ENCODE data around the gene HOXB9.

The HOXB9 gene

GRCh38 chr17:48583708-48584222 is 42.4 kb downstream of the HOXB9 start:
- no peak for DNase-seq (ENCODE audit: low spot score)

DNA sequence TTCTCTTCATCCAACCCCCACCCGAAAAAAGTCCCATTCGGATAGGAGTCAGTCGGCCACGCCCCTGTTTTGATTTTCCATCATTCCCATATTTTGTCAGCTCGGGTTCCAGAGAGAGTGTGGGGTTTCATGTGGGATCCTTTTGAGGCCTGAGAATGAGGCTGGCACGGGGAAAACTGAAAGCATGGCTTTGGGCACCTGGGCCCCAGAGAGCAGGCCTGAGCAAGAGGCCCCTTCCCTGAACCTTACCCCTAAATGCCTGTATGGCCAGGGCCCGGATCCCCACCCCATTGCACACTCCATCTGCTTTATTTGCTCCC is 43.4 kb downstream of the HOXB9 start:
- no peak for DNase-seq (ENCODE audit: low spot score)

GRCh38 chr17:48579760-48580554 is 46.2 kb downstream of the HOXB9 start:
- DNase-seq (ENCODE audit: low spot score): no peak

GRCh38 chr17:48579471-48579759 is 46.7 kb downstream of the HOXB9 start:
- DNase-seq (ENCODE audit: low spot score): no peak

- no peak for DNase-seq (ENCODE audit: low spot score)
These were observed 47.3 kb downstream of the HOXB9 start for GRCh38 chr17:48578616-48579470.

GRCh38 chr17:48577946-48578615 is 48.1 kb downstream of the HOXB9 start, which contains the start of gene HOXB4:
HOXB4 (minus strand) TSS chr17:48578350; CDS start chr17:48578319, 31 bp downstream.
- no peak for DNase-seq (ENCODE audit: low spot score)

DNA sequence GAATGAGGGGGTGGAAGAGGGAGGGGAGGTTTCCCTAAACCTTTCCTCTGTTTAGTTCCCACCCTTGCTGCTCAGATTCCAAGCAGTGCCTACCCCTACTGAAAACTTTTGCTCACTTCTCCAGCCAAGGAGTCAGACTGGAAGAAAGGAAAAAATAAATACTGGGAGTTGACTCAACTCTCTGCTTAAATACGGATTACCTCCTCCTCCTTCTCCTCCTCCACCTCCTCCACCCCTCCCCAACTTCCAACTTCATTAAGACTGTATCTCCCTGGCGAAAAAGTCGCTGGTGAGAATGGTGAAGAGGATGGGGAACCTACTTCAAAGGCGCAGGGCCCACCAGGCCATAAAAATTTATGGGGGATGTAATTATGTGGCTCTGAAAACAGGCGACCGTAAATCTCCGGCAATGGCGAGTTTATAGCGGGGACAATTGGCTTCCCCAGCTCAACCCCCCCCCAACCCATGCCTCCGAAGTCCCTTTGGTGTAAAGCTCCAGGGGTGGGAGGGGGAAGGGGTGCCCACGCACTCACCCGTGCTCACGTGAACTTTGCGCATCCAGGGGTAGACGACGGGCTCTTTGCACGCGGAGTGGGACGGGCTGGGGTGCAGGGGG is 48.7 kb downstream of the HOXB9 start:
- no peak for DNase-seq (ENCODE audit: low spot score)

- no peak for DNase-seq (ENCODE audit: low spot score)
These were observed 49.5 kb downstream of the HOXB9 start for GRCh38 chr17:48576479-48577309.

- DNase-seq (ENCODE audit: low spot score): no peak
These were observed 50.3 kb downstream of the HOXB9 start for GRCh38 chr17:48575673-48576478.

DNA sequence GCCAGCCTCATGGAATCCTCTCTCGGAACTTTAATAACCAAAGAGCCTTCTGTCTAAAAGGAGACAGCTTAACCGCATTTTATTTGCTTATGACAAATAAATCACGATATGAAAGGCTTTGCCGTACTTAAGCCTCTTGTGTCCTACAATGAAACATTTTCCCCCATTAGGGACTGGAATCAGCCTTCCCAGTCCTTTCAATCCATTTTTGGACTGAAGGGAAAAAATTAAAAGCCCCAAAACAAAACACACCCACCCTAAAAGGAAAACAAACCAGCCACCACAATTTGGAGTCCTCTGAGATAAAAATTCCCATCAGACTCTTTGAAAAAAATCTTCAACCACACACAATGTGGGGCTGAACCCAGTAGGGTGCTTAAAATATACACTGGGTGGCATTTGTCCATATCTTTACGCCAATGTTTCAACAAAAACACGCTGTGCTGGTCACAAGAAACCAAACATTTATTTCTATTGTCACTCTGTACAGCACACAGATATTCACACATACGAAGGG is 51.0 kb downstream of the HOXB9 start:
- no peak for DNase-seq (ENCODE audit: low spot score)

DNA sequence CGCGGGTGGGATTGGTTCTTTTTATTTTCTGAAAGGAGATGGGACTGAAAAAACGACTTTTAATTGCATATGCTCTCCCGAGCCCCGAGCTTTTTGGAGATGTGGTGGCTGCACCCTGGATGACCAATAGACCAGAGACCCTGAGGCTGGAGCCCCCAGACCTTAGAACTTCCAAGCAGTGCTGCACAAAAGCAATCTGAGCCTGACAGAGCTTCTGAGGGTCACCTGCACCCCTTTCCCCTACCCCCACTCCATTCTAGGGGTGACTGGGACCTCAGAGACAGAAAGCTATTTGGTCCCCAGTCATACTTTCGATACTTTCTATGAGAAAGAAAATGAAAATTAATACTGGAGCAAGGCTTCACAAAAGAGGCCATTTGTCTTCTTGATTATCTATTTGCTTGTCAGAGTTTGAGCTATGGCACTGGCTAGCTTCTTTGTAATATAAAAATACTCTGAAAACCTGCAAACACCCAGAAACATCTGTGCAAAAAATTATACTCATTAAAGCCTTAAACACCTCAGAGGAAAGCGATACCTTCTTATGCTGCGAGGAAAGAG is 51.6 kb downstream of the HOXB9 start:
- DNase-seq (ENCODE audit: low spot score): no peak

DNA sequence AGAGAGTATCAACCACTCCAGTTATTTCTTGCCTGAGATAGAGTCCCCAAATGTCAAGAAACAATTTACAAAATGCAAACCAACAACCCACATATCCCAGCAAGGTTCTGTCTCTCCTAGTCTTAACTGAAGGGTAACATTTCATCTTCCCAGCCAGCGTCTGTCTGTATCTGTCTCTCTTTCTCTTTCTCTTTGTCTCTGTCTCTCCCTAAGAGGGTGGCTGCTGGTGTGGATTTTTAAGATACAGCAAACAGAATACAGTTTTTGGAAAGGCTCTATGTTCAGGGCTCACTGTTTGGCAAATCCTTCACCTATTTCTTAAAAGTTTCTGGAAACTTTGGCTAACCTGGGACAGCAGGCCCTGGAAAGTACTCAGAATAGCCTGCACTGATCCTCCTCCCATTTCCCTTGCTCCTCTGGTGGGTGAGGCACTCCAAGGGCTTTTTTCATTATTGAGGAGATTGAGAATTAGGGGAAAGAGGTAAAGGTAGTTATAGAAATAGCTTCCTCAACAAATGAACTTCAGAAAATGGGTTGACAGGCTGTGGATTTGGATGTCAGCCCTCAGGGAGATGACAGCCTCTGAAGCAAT is 54.2 kb downstream of the HOXB9 start:
- no peak for DNase-seq (ENCODE audit: low spot score)
